C4-2B (cell line): ENCODE measurements around the gene FHL2.

Experiments
- CTCF ChIP-seq: fragments of 450-650 bp; conservative IDR thresholded peaks from 2 replicates; pipeline ENCODE4 v1.5.1; 2017; ENCODE audit warnings: mild to moderate bottlenecking
- ZFX ChIP-seq: fragments of 450-650 bp; IDR thresholded peaks from 2 replicates; pipeline ENCODE4 v1.6.1; 2017

- TF ChIP-seq CTCF (no peak), ZFX (no peak)
Measured at GRCh38 chr2:105378276-105378840, 20.5 kb downstream of the FHL2 start.
